H1 (cell line): ENCODE measurements around the gene PSMB9. TPM values are rescaled to one million over a fixed set of nuclear protein-coding genes. Genes with fewer than 3 reads are reported as not detected.

Experiments
- CTCF ChIP-seq, 3 experiments: IDR thresholded peaks; 1 replicate in 2 of 3; 2 replicates in 1 of 3; pipeline versions ENCODE4 v1.5.1 to v1.6.1; 2011; ENCODE audit warnings: low read length in 3 of 3, mild to moderate bottlenecking in 3 of 3, inconsistent platforms in 2 of 3, low read depth in 1 of 3, moderate library complexity in 1 of 3; ENCODE audit not compliant: insufficient read depth in 1 of 3; ENCODE audit errors: control extremely low read depth in 1 of 3
- EGR1 ChIP-seq: IDR thresholded peaks from 2 replicates; pipeline ENCODE4 v1.6.1; 2011; ENCODE audit warnings: low read depth, low read length, borderline replicate concordance
- POLR2AphosphoS5 ChIP-seq: IDR thresholded peaks from 2 replicates; pipeline ENCODE4 v1.6.1; 2011; ENCODE audit warnings: low read depth, low read length
- SIN3A ChIP-seq, 2 experiments: IDR thresholded peaks in 1 of 2; conservative IDR thresholded peaks in 1 of 2; 2 replicates each; pipeline ENCODE4 v1.6.1; 2011 to 2012; ENCODE audit warnings: low read length in 2 of 2, improper control_type of control experiment in 1 of 2, low read depth in 1 of 2, mild to moderate bottlenecking in 1 of 2
- SP1 ChIP-seq: IDR thresholded peaks from 2 replicates; pipeline ENCODE4 v1.6.1; 2011; ENCODE audit warnings: low read depth, low read length
- SRF ChIP-seq: IDR thresholded peaks from 2 replicates; pipeline ENCODE4 v1.6.1; 2011; ENCODE audit warnings: mild to moderate bottlenecking, low read depth, low read length, moderate library complexity
- TAF1 ChIP-seq: IDR thresholded peaks from 2 replicates; pipeline ENCODE4 v1.6.1; 2011; ENCODE audit warnings: mild to moderate bottlenecking, low read depth, low read length
- polyA plus RNA-seq, 7 experiments: library from polyadenylated mRNA; depleted of rRNA in 3 of 7; stranded (reverse) in 5 of 7; unstranded in 2 of 7; fragments of >200 nt in 5 of 7; fragments of 200-250 nt in 2 of 7; gene quantifications; 1 replicate in 5 of 7; 2 replicates in 1 of 7; 4 replicates in 1 of 7; pipeline versions ENCODE4 v1.2.1 to v1.2.3, GENCODE V29; 2011 to 2013; ENCODE audit warnings: missing spikeins in 2 of 7, mixed read lengths in 2 of 7
- total RNA-seq: library from RNA; stranded (reverse); fragmentation: NEBNext Ultra II Directional; extraction: Animal tissue kit (Norgen Biotek cat#: 25700); gene quantifications from 2 replicates; pipeline ENCODE4 v1.2.1, GENCODE V29; 2021

Gene PSMB9
- total and polyA plus RNA-seq, 2 of the 8 experiments (the other 6 are each of a cell fraction or from before 2014, with no cell fraction given): 4.5 to 22.8 TPM

GRCh38 chr6:32840604-32841246, 13.3 kb upstream of the PSMB9 start (continued):
- TF ChIP-seq CTCF (IDR thresholded peaks at IDR 0.05; ENCODE audit: control extremely low read depth in 1 of 3, insufficient read depth in 1 of 3, low read depth in 1 of 3, low read length in 3 of 3): no peak
- no peak for TF ChIP-seq EGR1
- no peak for TF ChIP-seq SRF
- no peak for TF ChIP-seq TAF1
- no peak for TF ChIP-seq SP1
- no peak for TF ChIP-seq POLR2AphosphoS5
- no peak for TF ChIP-seq SIN3A (conservative IDR thresholded peaks at IDR 0.05 in 1 of 2, IDR thresholded peaks at IDR 0.05 in 1 of 2; ENCODE audit: low read depth in 1 of 2, low read length in 2 of 2)
